LoVo (cell line): Measurements from ENCODE around the gene ACAT2.
"Not testable (repeated sequence)": the region's sequence is repeated elsewhere in the genome, so short reads cannot be mapped to it uniquely, and the experiment has no call there.

Experiments used
- DNase-seq: peaks from one replicate; pipeline ENCODE4 v3.0.0-alpha.2; 2016; ENCODE audit warnings: low spot score

Gene ACAT2

GRCh38 chr6:159772196-159772595 lies 10.4 kb downstream of the ACAT2 start:
- no peak for DNase-seq

GRCh38 chr6:159777240-159777904 lies 15.5 kb downstream of the ACAT2 start:
- DNase-seq = no peak

GRCh38 chr6:159778131-159778530 lies 16.3 kb downstream of the ACAT2 start:
- no peak for DNase-seq

GRCh38 chr6:159778542-159779103 lies 16.8 kb downstream of the ACAT2 start:
- no peak for DNase-seq

GRCh38 chr6:159788276-159788675 lies 26.4 kb downstream of the ACAT2 start:
- no peak for DNase-seq

- DNase-seq = peak; percentile 3
Observed at GRCh38 chr6:159788753-159789376, 27.0 kb downstream of the ACAT2 start.

- DNase-seq = peak; percentile 99
Observed at GRCh38 chr6:159789377-159790148, 27.7 kb downstream of the ACAT2 start, which contains the start of gene TCP1. Gene TCP1, minus strand, starts transcription at chr6:159789602. Its CDS starts 134 bp downstream, at chr6:159789468.

- peak; percentile 95 for DNase-seq
Observed at GRCh38 chr6:159790149-159790955, 28.5 kb downstream of the ACAT2 start, which contains the start of gene MRPL18. Gene MRPL18, plus strand, starts transcription at chr6:159790467. Its CDS starts 121 bp downstream, at chr6:159790588.

GRCh38 chr6:159790956-159791598 lies 29.2 kb downstream of the ACAT2 start:
- no peak for DNase-seq

- not testable (repeated sequence) for DNase-seq
Observed at GRCh38 chr6:159794976-159795375, 33.1 kb downstream of the ACAT2 start.

GRCh38 chr6:159797554-159797953 lies 35.7 kb downstream of the ACAT2 start:
- no peak for DNase-seq

- no peak for DNase-seq
Observed at GRCh38 chr6:159800141-159800865, 38.5 kb downstream of the ACAT2 start, which contains the start of gene PNLDC1. Gene PNLDC1, plus strand, starts transcription at chr6:159800276. Its CDS starts 32 bp downstream, at chr6:159800308.

GRCh38 chr6:159801935-159802334 lies 40.1 kb downstream of the ACAT2 start:
- DNase-seq = no peak

GRCh38 chr6:159804504-159804903 lies 42.7 kb downstream of the ACAT2 start:
- DNase-seq = no peak

GRCh38 chr6:159805440-159806020 lies 43.7 kb downstream of the ACAT2 start:
- DNase-seq = no peak

GRCh38 chr6:159806021-159806458 lies 44.2 kb downstream of the ACAT2 start:
- no peak for DNase-seq

GRCh38 chr6:159807150-159807858 lies 45.5 kb downstream of the ACAT2 start:
- DNase-seq = peak; percentile 25

GRCh38 chr6:159808647-159809046 lies 46.8 kb downstream of the ACAT2 start:
- DNase-seq = no peak

- DNase-seq = no peak
Observed at GRCh38 chr6:159809149-159809548, 47.3 kb downstream of the ACAT2 start.
